ENCODE data around the gene EIF3L.

- TF ChIP-seq TAF1 (IDR thresholded peaks at IDR 0.05; ENCODE audit: low read depth, low read length) = no peak
- TF ChIP-seq POLR2A (IDR thresholded peaks at IDR 0.05; ENCODE audit: low read depth, low read length) = no peak
- TF ChIP-seq SPI1 (IDR thresholded peaks at IDR 0.05; ENCODE audit: low read depth, low read length) = no peak
Observed at GRCh38 chr22:37850801-37851200, 1.6 kb downstream of the EIF3L start.
